NT2/D1 (cell line): ENCODE data around the gene TRAPPC5.

Source experiments
- SUZ12 ChIP-seq: IDR thresholded peaks from 2 replicates; pipeline ENCODE4 v1.6.1; 2011; ENCODE audit not compliant: insufficient read length, insufficient read depth; ENCODE audit errors: extremely low read depth
- YY1 ChIP-seq: IDR thresholded peaks from 2 replicates; pipeline ENCODE4 v1.6.1; 2011; ENCODE audit not compliant: insufficient read length, insufficient read depth
- ZNF274 ChIP-seq: IDR thresholded peaks from 2 replicates; pipeline ENCODE4 v1.6.1; 2011; ENCODE audit warnings: mild to moderate bottlenecking, low read depth, low read length

DNA sequence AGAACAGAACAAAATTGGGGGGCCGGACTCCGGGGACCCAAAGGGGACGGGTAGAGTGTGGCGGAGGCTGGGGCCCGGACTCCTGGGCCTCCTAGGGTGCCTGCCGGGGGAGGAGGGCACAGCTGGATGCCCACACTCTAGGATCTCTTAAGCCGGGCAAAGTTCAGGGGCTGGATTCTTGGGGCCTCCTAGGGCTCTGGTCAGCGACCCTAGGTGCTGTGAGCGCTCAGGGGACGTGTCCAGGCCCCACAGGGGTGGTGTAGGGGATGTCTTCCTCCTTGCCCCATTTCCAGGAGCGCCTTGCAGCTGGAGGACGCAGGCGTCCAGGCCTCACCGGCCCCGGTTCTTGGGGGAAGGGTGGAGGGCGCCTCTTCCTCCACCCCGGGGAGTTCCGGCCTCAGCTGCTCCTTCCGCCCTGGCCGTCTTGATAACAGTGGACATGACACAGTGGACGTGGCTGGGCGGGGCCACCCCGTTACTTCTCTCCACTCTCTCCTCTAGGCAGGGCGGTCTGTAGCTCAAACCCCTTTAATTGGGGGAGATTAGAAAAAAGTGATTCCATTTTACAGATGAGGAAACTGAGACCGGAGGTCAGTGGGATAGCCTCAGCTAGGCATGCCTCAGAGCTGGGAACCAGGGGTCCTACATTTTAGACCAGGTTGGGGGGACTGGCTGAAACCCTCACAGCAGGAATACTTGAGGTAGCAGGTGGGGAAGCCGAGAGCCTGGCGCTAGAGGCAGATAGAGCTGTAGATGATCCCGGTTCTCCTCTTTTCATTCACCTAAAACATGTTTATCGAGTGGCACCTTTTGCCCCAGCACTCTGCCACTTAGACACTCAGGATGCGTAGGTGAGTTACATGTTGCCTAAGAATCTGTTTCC, 43.0 kb upstream of the TRAPPC5 start:
- no peak for TF ChIP-seq ZNF274
- TF ChIP-seq YY1, result no peak
- no peak for TF ChIP-seq SUZ12
